B cell (primary cell): ENCODE data around the gene MRPL34.

ENCODE experiments used
- CTCF ChIP-seq: fragments of 200-600 bp; IDR thresholded peaks from one replicate; pipeline ENCODE4 v1.8.0; 2022; ENCODE audit warnings: antibody characterized with exemption, mild to moderate bottlenecking
- EZH2 ChIP-seq: IDR thresholded peaks from 2 replicates; pipeline ENCODE4 v1.6.1; 2012; ENCODE audit warnings: borderline replicate concordance, low read depth, mild to moderate bottlenecking, moderate library complexity, low read length; ENCODE audit not compliant: insufficient read depth, poor library complexity, severe bottlenecking

- no peak for TF ChIP-seq CTCF
- no peak for TF ChIP-seq EZH2
Measured at GRCh38 chr19:17312189-17313113, 6.8 kb downstream of the MRPL34 start.
